Measurements from ENCODE around the gene MS4A18. TPM values are rescaled to one million over a fixed set of nuclear protein-coding genes. Genes with fewer than 3 reads are reported as not detected.

The MS4A18 gene
- total RNA-seq, 1 experiment from 2014 or later: not detected

DNA sequence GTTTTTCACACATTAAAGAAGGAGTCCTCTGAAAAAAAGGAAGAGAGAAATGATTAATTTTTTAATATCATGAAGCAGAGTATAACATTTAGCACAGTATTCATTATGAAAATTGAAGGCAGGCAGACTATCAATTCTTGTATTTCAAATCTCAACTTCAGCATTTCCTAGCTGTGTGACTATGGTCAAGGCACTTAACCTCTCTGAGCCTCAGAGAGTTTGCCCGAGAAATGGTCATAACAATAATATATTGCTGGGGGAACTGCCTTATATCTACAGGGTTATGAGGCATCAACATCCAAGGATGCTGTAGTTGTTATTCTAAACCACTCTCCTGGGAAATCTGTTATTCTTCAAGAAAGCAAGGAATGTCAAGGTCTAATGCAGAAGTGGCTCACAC, 1.1 kb downstream of the MS4A18 start:
- DNase-seq (ENCODE audit: low read depth, low spot score) (no peak), ATAC-seq (no peak)
- intact Hi-C loops (cut with micrococcal nuclease): no loop called here
- Histone ChIP-seq H3K36me3 (ENCODE audit: control insufficient read depth in 1 of 2, insufficient read depth in 2 of 2, low read length in 2 of 2) (no peaks in the 10 kb centered on the region), H3K9me2 (ENCODE audit: insufficient read depth) (no peaks in the 10 kb centered on the region), H3K4me3 (replicated peaks in 1 of 2; ENCODE audit: low read depth in 1 of 2, low read length in 2 of 2) (no peak overlapping the region), H4K20me1 (ENCODE audit: insufficient read depth) (no peaks in the 10 kb centered on the region), H3K4me2 (ENCODE audit: low read length) (no peak overlapping the region), H3K79me2 (ENCODE audit: insufficient read depth, low read length) (no peaks in the 10 kb centered on the region), H3K4me1 (ENCODE audit: control insufficient read depth in 1 of 2, insufficient read depth in 2 of 2, low read length in 2 of 2) (no peaks in the 10 kb centered on the region), H3K9me3 (ENCODE audit: control insufficient read depth in 1 of 2, insufficient read depth in 1 of 2, low read depth in 1 of 2, low read length in 2 of 2) (no peaks in the 10 kb centered on the region), H3K27ac (ENCODE audit: low read depth, low read length) (no peak overlapping the region), H2AFZ (ENCODE audit: low read depth, low read length, poor library complexity, severe bottlenecking) (no peak overlapping the region), H3K9ac (ENCODE audit: low read length) (no peak overlapping the region), H3K27me3 (ENCODE audit: insufficient read depth, low read length) (peaks cover 54% of the 10 kb centered on the region)
- no TSS peak for BruUV-seq (replicated peaks)
- ChIA-PET CTCF (no interaction called here), POLR2A (no interaction called here), RAD21 (ENCODE audit: low non-redundant PET in 1 of 2, low total read pairs in 2 of 2, uncharacterized antibody in 2 of 2, unreplicated experiment in 2 of 2) (no interaction called here)
- TF ChIP-seq, protein P1, sequence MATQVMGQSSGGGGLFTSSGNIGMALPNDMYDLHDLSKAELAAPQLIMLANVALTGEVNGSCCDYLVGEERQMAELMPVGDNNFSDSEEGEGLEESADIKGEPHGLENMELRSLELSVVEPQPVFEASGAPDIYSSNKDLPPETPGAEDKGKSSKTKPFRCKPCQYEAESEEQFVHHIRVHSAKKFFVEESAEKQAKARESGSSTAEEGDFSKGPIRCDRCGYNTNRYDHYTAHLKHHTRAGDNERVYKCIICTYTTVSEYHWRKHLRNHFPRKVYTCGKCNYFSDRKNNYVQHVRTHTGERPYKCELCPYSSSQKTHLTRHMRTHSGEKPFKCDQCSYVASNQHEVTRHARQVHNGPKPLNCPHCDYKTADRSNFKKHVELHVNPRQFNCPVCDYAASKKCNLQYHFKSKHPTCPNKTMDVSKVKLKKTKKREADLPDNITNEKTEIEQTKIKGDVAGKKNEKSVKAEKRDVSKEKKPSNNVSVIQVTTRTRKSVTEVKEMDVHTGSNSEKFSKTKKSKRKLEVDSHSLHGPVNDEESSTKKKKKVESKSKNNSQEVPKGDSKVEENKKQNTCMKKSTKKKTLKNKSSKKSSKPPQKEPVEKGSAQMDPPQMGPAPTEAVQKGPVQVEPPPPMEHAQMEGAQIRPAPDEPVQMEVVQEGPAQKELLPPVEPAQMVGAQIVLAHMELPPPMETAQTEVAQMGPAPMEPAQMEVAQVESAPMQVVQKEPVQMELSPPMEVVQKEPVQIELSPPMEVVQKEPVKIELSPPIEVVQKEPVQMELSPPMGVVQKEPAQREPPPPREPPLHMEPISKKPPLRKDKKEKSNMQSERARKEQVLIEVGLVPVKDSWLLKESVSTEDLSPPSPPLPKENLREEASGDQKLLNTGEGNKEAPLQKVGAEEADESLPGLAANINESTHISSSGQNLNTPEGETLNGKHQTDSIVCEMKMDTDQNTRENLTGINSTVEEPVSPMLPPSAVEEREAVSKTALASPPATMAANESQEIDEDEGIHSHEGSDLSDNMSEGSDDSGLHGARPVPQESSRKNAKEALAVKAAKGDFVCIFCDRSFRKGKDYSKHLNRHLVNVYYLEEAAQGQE (IDR thresholded peaks at IDR 0.05; ENCODE audit: low read depth): no peak
- TF ChIP-seq POLR2AphosphoS5 (IDR thresholded peaks at IDR 0.05; ENCODE audit: low read depth, low read length) (no peak), TCF7L2 (IDR thresholded peaks at IDR 0.05; ENCODE audit: borderline replicate concordance, extremely low read depth, insufficient read depth, insufficient read length) (no peak), JUND (IDR thresholded peaks at IDR 0.05) (no peak), CEBPB (IDR thresholded peaks at IDR 0.05; ENCODE audit: low read depth) (no peak), FOSL1 (IDR thresholded peaks at IDR 0.05; ENCODE audit: low read depth) (no peak), CBX3 (IDR thresholded peaks at IDR 0.05; ENCODE audit: low read depth) (no peak), RAD21 (IDR thresholded peaks at IDR 0.05; ENCODE audit: low read depth) (no peak), EZH2 (IDR thresholded peaks at IDR 0.05) (no peak), ZFX (IDR thresholded peaks at IDR 0.05) (no peak), ZNF274 (IDR thresholded peaks at IDR 0.05; ENCODE audit: low read depth, low read length) (no peak), SIN3A (IDR thresholded peaks at IDR 0.05; ENCODE audit: low read depth) (no peak)
- TF ChIP-seq, protein P2, sequence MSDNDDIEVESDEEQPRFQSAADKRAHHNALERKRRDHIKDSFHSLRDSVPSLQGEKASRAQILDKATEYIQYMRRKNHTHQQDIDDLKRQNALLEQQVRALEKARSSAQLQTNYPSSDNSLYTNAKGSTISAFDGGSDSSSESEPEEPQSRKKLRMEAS (IDR thresholded peaks at IDR 0.05): no peak

Measured in HCT116 (cell line).